ENCODE measurements around the gene ADGRG7.
A peak's percentile ranks its signal among the peaks of the same experiment; 100 is the strongest.

The ADGRG7 gene

DNA sequence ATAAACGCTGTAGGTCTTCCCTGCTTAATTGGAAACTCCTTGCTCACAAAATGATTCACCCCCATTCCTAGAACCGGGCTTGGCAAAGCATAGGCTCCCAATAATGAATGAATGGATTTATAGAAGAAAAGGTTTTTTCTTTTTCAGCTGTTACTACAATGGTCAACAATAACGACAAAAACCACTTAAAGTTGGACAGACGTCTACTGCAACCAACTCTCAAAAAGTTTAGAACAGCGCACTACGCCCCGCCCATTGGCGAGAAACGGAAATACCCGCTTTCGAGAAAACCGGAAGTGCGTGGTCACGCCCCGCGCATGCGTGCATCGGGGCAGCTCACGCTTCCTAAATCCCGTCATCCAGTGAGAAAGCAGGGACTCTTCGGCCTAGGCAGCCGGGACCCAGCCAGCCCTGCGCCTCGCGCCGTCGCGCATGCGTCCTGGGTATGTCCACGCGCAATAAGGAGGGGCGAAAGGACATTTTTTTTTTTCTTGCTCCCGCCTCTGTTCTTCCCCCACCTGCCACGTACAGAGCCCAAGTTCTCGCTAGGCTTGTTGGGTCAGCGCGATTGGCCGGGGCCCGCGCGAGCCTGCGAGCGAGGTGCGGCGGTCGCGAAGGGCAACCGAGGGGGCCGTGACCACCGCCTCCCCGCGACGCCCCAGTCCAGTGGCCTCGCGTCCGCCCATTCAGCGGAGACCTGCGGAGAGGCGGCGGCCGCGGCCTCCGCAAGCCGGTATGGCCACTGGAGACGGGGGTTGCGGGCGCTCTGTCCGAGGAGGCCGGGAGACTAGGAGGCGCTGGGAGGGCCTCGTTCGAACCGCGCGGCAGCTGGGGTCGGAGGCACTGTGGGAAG is 99.8 kb downstream of the ADGRG7 start, which contains the start of gene TFG:
Gene TFG, plus strand, starts transcription at position 506 of the 853 bp plus-strand sequence. CDS start 4,192 bp downstream, outside the sequence.
- Histone ChIP-seq H3K36me3 (ENCODE audit: control insufficient read depth in 2 of 2, insufficient read depth in 2 of 2, low read length in 2 of 2) (peaks cover 4 to 5% of the 10 kb centered on the region in 2 donors), H3K27ac (ENCODE audit: low read depth in 2 of 2, low read length in 2 of 2) (peak within 1 kb of the TSS; percentile 95 to 97), H3K9ac (ENCODE audit: low read depth in 1 of 2, low read length in 2 of 2) (peak within 1 kb of the TSS; percentile 87 to 95), H3K9me3 (ENCODE audit: control insufficient read depth in 2 of 2, low read length in 2 of 2) (no peaks in the 10 kb centered on the region), H3K27me3 (ENCODE audit: control insufficient read depth in 2 of 2, insufficient read depth in 2 of 2, low read length in 2 of 2) (no peaks in the 10 kb centered on the region), H3K4me3 (ENCODE audit: low read length in 2 of 2) (peak within 1 kb of the TSS; percentile 68 to 91), H3K4me1 (ENCODE audit: control insufficient read depth in 2 of 2, insufficient read depth in 2 of 2, low read length in 2 of 2) (peaks cover 10 to 12% of the 10 kb centered on the region in 2 donors)

DNA sequence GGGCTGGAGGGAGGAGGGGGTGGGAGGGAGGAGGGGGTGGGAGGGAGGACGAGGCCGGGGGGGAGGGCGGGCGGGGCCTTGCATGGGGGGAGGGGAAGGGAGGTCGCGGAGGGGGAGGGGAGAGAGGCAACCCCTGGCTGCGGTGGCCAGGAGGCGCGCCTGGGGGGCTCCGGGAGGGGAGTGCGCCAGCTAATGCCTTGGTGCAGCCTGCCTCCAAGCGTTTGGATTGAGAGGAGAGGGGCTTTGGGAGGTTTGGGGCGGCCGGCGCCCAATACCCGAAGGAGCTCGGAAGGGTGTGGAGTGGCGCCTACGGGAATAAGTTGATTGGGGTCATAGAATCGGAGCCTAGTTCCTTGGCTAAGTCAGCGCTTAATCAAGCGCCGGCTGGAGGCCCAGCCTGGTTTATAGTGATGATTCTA is 100.5 kb downstream of the ADGRG7 start:
- H3K9ac ChIP-seq (ENCODE audit: low read depth in 1 of 2, low read length in 2 of 2) = peak overlapping the region; percentile 87 to 95
- no peaks in the 10 kb centered on the region for H3K9me3 ChIP-seq (ENCODE audit: control insufficient read depth in 2 of 2, low read length in 2 of 2)
- no peaks in the 10 kb centered on the region for H3K27me3 ChIP-seq (ENCODE audit: control insufficient read depth in 2 of 2, insufficient read depth in 2 of 2, low read length in 2 of 2)
- H3K4me1 ChIP-seq (ENCODE audit: control insufficient read depth in 2 of 2, insufficient read depth in 2 of 2, low read length in 2 of 2) = peaks cover 10 to 12% of the 10 kb centered on the region in 2 donors
- peak overlapping the region; percentile 68 to 91 for H3K4me3 ChIP-seq (ENCODE audit: low read length in 2 of 2)
- peak overlapping the region; percentile 95 to 97 for H3K27ac ChIP-seq (ENCODE audit: low read depth in 2 of 2, low read length in 2 of 2)
- peaks cover 4 to 5% of the 10 kb centered on the region in 2 donors for H3K36me3 ChIP-seq (ENCODE audit: control insufficient read depth in 2 of 2, insufficient read depth in 2 of 2, low read length in 2 of 2)

DNA sequence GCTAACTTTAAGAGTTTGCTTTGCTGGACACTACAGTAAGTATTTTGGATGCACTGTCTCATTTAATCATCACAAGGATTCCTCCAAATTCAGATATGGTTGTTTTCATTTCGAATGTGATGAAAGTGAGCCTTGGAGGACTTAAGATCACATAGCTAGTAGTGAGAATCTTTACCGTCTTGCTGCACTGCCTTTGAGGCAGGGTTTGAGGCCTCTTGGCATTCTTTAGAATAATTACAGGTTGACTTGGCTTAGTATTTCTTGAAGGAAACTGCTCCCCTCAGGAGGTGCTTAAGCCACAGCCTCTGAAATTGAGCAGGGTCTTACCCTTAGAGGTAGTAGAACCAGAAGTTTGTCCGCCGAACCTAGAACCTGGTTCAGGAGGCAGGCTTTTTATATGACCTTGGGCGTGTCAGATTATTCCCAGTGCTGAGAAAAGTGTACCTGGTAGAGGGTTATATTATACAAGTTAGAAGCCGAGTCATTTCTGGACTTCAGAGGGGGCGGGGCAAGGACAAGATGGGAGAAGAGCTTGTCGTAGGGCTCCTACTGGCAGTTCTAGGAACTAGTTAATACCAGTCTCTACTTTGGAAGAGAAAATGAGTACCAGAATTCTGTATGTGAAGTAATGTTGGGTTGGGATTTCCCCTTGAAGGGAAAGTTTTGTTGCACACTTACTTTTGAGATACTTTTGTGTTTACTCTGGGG is 101.0 kb downstream of the ADGRG7 start:
- Histone ChIP-seq H3K27me3 (ENCODE audit: control insufficient read depth in 2 of 2, insufficient read depth in 2 of 2, low read length in 2 of 2) (no peaks in the 10 kb centered on the region), H3K36me3 (ENCODE audit: control insufficient read depth in 2 of 2, insufficient read depth in 2 of 2, low read length in 2 of 2) (peaks cover 9% of the 10 kb centered on the region in 2 donors), H3K27ac (ENCODE audit: low read depth in 2 of 2, low read length in 2 of 2) (peak overlapping the region; percentile 95 to 97), H3K9me3 (ENCODE audit: control insufficient read depth in 2 of 2, low read length in 2 of 2) (no peaks in the 10 kb centered on the region), H3K4me1 (ENCODE audit: control insufficient read depth in 2 of 2, insufficient read depth in 2 of 2, low read length in 2 of 2) (peaks cover 10 to 12% of the 10 kb centered on the region in 2 donors), H3K9ac (ENCODE audit: low read depth in 1 of 2, low read length in 2 of 2) (peak overlapping the region; percentile 87 to 95), H3K4me3 (ENCODE audit: low read length in 2 of 2) (peak overlapping the region; percentile 68 to 91)

DNA sequence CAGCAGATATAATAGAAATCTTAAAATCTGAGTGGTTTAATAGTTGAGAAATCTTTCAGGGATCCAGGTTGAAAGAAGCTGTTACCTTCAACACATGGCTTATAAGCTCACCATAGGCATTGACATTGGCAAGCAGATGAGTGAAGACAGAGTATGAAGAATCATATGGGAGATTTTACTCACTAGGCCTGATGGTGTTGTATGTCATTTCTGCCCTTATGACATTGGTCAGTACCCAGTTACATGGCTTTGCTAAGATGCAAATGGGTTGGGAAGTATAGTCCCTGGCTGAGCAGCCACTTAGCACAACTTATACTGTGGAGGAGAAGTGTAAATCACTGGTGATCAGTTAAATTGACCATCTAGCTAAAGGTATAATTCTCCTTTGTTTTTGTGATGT is 105.8 kb downstream of the ADGRG7 start:
- Histone ChIP-seq H3K27me3 (ENCODE audit: control insufficient read depth in 2 of 2, insufficient read depth in 2 of 2, low read length in 2 of 2) (no peaks in the 10 kb centered on the region), H3K4me1 (ENCODE audit: control insufficient read depth in 2 of 2, insufficient read depth in 2 of 2, low read length in 2 of 2) (peaks cover 7 to 17% of the 10 kb centered on the region in 2 donors), H3K9me3 (ENCODE audit: control insufficient read depth in 2 of 2, low read length in 2 of 2) (no peaks in the 10 kb centered on the region), H3K27ac (ENCODE audit: low read depth in 2 of 2, low read length in 2 of 2) (no peak overlapping the region), H3K4me3 (ENCODE audit: low read length in 2 of 2) (no peak overlapping the region), H3K9ac (ENCODE audit: low read depth in 1 of 2, low read length in 2 of 2) (no peak overlapping the region), H3K36me3 (ENCODE audit: control insufficient read depth in 2 of 2, insufficient read depth in 2 of 2, low read length in 2 of 2) (peaks cover 23% of the 10 kb centered on the region in 2 donors)

DNA sequence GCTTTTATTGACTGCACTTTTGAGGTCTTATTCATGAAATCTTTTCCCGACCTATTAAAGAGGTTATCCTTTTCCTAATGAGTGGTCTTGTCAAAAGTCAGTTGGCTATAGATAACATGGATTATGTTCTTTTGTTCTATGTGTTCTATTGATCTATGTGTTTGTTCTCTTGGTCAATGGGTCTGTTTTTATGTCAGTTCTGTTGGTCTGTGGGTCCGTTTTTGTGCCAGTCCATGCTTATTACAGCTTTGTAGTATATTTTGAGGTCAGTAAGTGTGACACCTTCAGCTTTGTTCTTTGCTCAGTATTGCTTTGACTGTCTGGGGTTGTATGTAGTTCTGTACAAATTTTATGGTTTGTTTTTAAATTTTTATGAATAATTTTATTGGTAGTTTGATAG is 107.7 kb downstream of the ADGRG7 start:
- Histone ChIP-seq H3K4me1 (ENCODE audit: control insufficient read depth in 2 of 2, insufficient read depth in 2 of 2, low read length in 2 of 2) (peaks cover 0 to 7% of the 10 kb centered on the region in 2 donors), H3K27ac (ENCODE audit: low read depth in 2 of 2, low read length in 2 of 2) (no peak overlapping the region), H3K36me3 (ENCODE audit: control insufficient read depth in 2 of 2, insufficient read depth in 2 of 2, low read length in 2 of 2) (peaks cover 38% of the 10 kb centered on the region in 2 donors), H3K9me3 (ENCODE audit: control insufficient read depth in 2 of 2, low read length in 2 of 2) (no peaks in the 10 kb centered on the region), H3K9ac (ENCODE audit: low read depth in 1 of 2, low read length in 2 of 2) (no peak overlapping the region), H3K27me3 (ENCODE audit: control insufficient read depth in 2 of 2, insufficient read depth in 2 of 2, low read length in 2 of 2) (no peaks in the 10 kb centered on the region), H3K4me3 (ENCODE audit: low read length in 2 of 2) (no peak overlapping the region)

DNA sequence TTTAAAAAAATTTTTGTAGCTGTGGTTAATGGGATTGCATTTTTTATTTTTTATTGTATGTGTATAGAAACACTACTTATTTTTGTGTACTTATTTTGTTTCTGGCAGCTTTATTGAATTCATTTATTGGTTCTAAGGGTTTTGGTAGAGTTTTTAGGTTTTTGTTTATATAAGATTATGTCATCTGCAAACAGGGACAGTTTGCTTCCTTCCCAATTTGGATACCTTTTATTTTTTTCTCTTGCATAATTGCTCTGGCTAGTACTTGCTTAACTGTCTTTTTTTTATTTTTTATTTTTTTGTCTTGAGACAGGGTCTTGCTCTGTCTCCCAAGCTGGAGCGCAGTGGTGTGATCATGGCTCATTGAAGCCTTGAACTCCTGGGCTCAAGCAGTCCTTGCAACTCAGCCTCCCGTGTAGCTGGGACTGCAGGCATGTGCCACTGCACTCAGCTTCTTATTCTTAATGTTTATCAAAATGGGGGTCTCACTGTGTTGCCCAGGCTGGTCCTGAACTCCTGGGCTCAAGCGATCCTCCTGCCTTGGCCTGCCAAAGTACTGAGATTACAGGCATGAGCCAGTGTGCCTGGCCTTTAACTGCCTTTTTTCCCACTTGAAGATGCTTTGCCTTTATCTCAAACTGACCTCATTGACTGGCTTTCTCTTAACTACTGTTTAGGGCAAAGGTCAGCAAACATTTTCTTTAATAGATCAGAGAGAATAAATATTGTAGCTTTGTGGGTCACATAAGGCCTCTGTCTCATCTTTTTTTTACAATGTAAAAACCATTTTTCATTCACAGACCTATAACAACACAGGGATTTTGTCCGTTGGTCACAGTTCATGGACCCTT is 108.5 kb downstream of the ADGRG7 start:
- Histone ChIP-seq H3K27me3 (ENCODE audit: control insufficient read depth in 2 of 2, insufficient read depth in 2 of 2, low read length in 2 of 2) (no peaks in the 10 kb centered on the region), H3K9ac (ENCODE audit: low read depth in 1 of 2, low read length in 2 of 2) (no peak overlapping the region), H3K9me3 (ENCODE audit: control insufficient read depth in 2 of 2, low read length in 2 of 2) (no peaks in the 10 kb centered on the region), H3K4me1 (ENCODE audit: control insufficient read depth in 2 of 2, insufficient read depth in 2 of 2, low read length in 2 of 2) (peaks cover 0 to 7% of the 10 kb centered on the region in 2 donors), H3K36me3 (ENCODE audit: control insufficient read depth in 2 of 2, insufficient read depth in 2 of 2, low read length in 2 of 2) (peaks cover 38% of the 10 kb centered on the region in 2 donors), H3K4me3 (ENCODE audit: low read length in 2 of 2) (no peak overlapping the region), H3K27ac (ENCODE audit: low read depth in 2 of 2, low read length in 2 of 2) (no peak overlapping the region)

DNA sequence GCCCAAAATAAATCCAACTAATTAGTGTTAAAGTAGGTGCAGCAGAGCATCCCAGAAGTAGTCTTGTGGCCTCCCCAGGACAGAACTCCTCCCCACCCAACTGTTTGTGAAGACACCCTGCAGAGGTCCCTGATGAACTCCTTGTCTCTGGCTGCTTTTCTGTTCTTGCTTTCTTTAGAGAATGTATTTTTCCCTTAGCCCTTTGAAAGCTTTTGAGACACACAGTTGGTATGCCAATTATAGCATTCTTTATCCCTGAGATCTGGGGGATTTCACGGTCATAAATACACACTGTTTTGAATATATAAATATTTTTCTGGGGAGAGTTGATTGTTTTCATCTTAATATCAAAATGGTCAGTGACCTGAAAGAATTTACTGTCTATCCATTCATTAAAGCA is 109.7 kb downstream of the ADGRG7 start:
- Histone ChIP-seq H3K36me3 (ENCODE audit: control insufficient read depth in 2 of 2, insufficient read depth in 2 of 2, low read length in 2 of 2) (peaks cover 34% of the 10 kb centered on the region in 2 donors), H3K9me3 (ENCODE audit: control insufficient read depth in 2 of 2, low read length in 2 of 2) (no peaks in the 10 kb centered on the region), H3K27ac (ENCODE audit: low read depth in 2 of 2, low read length in 2 of 2) (no peak overlapping the region), H3K4me3 (ENCODE audit: low read length in 2 of 2) (no peak overlapping the region), H3K4me1 (ENCODE audit: control insufficient read depth in 2 of 2, insufficient read depth in 2 of 2, low read length in 2 of 2) (peaks cover 0 to 7% of the 10 kb centered on the region in 2 donors), H3K27me3 (ENCODE audit: control insufficient read depth in 2 of 2, insufficient read depth in 2 of 2, low read length in 2 of 2) (no peaks in the 10 kb centered on the region), H3K9ac (ENCODE audit: low read depth in 1 of 2, low read length in 2 of 2) (no peak overlapping the region)

DNA sequence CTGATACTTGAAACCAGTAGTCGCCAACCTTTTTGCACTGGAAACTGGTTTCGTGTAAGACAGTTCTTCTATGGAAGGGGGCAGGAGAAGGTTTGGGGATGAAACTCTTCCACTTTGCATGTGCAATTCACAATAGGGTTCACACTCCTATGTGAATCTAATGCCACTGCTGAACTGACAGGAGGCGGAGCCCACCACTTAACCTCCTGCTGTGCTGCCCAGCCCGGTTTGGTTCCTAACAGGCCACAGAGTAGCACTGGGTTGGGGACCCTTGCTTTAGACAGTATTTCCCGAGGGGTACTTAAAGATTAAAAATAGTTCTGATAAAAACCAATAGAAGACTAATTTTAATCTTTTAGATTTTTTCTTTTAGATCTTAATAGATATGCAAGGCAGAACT is 111.0 kb downstream of the ADGRG7 start:
- H3K9ac ChIP-seq (ENCODE audit: low read depth in 1 of 2, low read length in 2 of 2) = no peak overlapping the region
- H3K27ac ChIP-seq (ENCODE audit: low read depth in 2 of 2, low read length in 2 of 2) = no peak overlapping the region
- H3K27me3 ChIP-seq (ENCODE audit: control insufficient read depth in 2 of 2, insufficient read depth in 2 of 2, low read length in 2 of 2) = no peaks in the 10 kb centered on the region
- no peaks in the 10 kb centered on the region for H3K9me3 ChIP-seq (ENCODE audit: control insufficient read depth in 2 of 2, low read length in 2 of 2)
- H3K4me3 ChIP-seq (ENCODE audit: low read length in 2 of 2) = no peak overlapping the region
- H3K4me1 ChIP-seq (ENCODE audit: control insufficient read depth in 2 of 2, insufficient read depth in 2 of 2, low read length in 2 of 2) = peaks cover 0 to 7% of the 10 kb centered on the region in 2 donors
- H3K36me3 ChIP-seq (ENCODE audit: control insufficient read depth in 2 of 2, insufficient read depth in 2 of 2, low read length in 2 of 2) = peaks cover 28 to 33% of the 10 kb centered on the region in 2 donors

DNA sequence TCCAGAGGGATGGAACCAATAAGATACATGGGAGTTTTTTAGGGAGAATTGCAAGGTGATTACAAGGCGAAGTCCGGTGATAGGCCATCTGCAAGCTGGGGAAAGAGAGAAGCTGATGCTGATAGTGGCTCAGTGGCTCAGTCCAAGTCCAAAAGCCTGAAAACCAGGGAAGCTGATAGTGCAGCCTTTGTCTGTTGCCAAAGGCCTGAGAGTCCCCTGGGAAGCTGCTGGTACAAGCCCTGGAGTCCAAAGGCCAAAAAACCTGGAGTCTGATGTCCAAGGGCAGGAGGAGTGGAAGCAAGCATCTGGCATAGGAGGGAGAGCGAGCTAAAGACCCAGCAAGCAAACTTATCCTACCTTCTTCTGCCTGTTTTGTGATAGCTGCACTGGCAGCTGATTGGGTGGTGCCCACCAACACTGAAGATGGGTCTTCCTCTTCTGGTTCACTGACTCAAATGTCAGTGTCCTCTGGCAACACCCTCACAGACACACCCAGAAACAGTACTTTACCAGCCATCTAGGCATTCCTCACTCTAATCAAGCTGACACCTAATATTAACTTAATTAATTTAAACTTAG is 116.6 kb downstream of the ADGRG7 start:
- Histone ChIP-seq H3K27ac (ENCODE audit: low read depth in 2 of 2, low read length in 2 of 2) (no peak overlapping the region), H3K36me3 (ENCODE audit: control insufficient read depth in 2 of 2, insufficient read depth in 2 of 2, low read length in 2 of 2) (peaks cover 40 to 46% of the 10 kb centered on the region in 2 donors), H3K27me3 (ENCODE audit: control insufficient read depth in 2 of 2, insufficient read depth in 2 of 2, low read length in 2 of 2) (no peaks in the 10 kb centered on the region), H3K4me1 (ENCODE audit: control insufficient read depth in 2 of 2, insufficient read depth in 2 of 2, low read length in 2 of 2) (no peaks in the 10 kb centered on the region), H3K9ac (ENCODE audit: low read depth in 1 of 2, low read length in 2 of 2) (no peak overlapping the region), H3K4me3 (ENCODE audit: low read length in 2 of 2) (no peak overlapping the region), H3K9me3 (ENCODE audit: control insufficient read depth in 2 of 2, low read length in 2 of 2) (no peaks in the 10 kb centered on the region)

Measured in mucosa of rectum (tissue), 2 donors.